Gastrocnemius medialis (tissue), 4 donors: ENCODE results near the gene ARID1B. TPM values are rescaled to one million over a fixed set of nuclear protein-coding genes. Genes with fewer than 3 reads are reported as not detected.

Experiments used
- ATAC-seq, 2 donors: fragments of 150-250 bp; one replicate each; pipeline ENCODE4 v1.9.1; 2016
- DNase-seq, 2 donors: peaks; one replicate each; pipeline ENCODE4 v3.0.0-alpha.2; 2019
- H3K27ac ChIP-seq, 4 donors: fragments of 200-600 bp; sonication (generic); 1 replicate in 1 of 4; 2 replicates in 3 of 4; pipeline ENCODE4 v1.5.1; 2016 to 2018; ENCODE audit warnings: mild to moderate bottlenecking in 2 of 4, moderate library complexity in 1 of 4
- H3K27me3 ChIP-seq, 3 donors: fragments of 200-600 bp; sonication (generic) in 2 of 3; 1 replicate in 1 of 3; 2 replicates in 2 of 3; pipeline versions ENCODE4 v1.5.1 to v1.6.0; 2016 to 2019; ENCODE audit warnings: mild to moderate bottlenecking in 1 of 3, moderate library complexity in 1 of 3
- H3K36me3 ChIP-seq, 2 donors: fragments of 200-600 bp; sonication (generic) in 1 of 2; one replicate each; pipeline ENCODE4 v1.5.1; 2017 to 2018
- H3K4me1 ChIP-seq, 2 donors: fragments of 200-600 bp; sonication (generic) in 1 of 2; one replicate each; pipeline ENCODE4 v1.5.1; 2016 to 2017; ENCODE audit warnings: mild to moderate bottlenecking in 2 of 2
- H3K4me3 ChIP-seq, 4 donors: fragments of 200-600 bp; sonication (generic) in 3 of 4; 1 replicate in 1 of 4; 2 replicates in 3 of 4; pipeline ENCODE4 v1.5.1; 2016 to 2019; ENCODE audit warnings: mild to moderate bottlenecking in 2 of 4
- H3K9me3 ChIP-seq, 3 donors: fragments of 200-600 bp; sonication (generic) in 2 of 3; 1 replicate in 1 of 3; 2 replicates in 2 of 3; pipeline ENCODE4 v1.5.1; 2016 to 2019
- CTCF ChIP-seq, 5 experiments: fragments of 450-650 bp in 3 of 5; fragments of 200-600 bp in 2 of 5; sonication (generic) in 2 of 5; IDR thresholded peaks in 4 of 5; conservative IDR thresholded peaks in 1 of 5; 1 replicate in 4 of 5; 2 replicates in 1 of 5; pipeline ENCODE4 v1.5.1; 2016 to 2019; ENCODE audit warnings: antibody characterized with exemption in 5 of 5, mild to moderate bottlenecking in 3 of 5, moderate library complexity in 3 of 5
- POLR2A ChIP-seq, 2 donors: fragments of 450-650 bp; IDR thresholded peaks; one replicate each; pipeline ENCODE4 v1.6.1; 2017; ENCODE audit warnings: antibody characterized with exemption in 2 of 2, mild to moderate bottlenecking in 2 of 2, moderate library complexity in 2 of 2
- in situ Hi-C, 4 donors: fragments of 200-750 bp; cut with MboI; loops; one replicate each; pipeline versions ENCODE4 v1.15.0 to v1.8.0; 2017; ENCODE audit warnings: low sequenced_read_pairs in 4 of 4
- intact Hi-C: fragments of 100-400 bp; cut with DNase I; formaldehyde crosslinking; loops from one replicate; pipeline ENCODE4 v1.15.1; 2023; ENCODE audit warnings: low total_unique reads
- total RNA-seq, 4 donors: library from RNA; depleted of rRNA; stranded (reverse); fragments of >200 nt; gene quantifications; one replicate each; pipeline versions ENCODE4 v1.1.0 to v1.2.3, GENCODE V29; 2016

ARID1B gene
- total RNA-seq, 4 donors from 2014 or later, result 54.9 to 75.3 (median 62.0) TPM

GRCh38 chr6:156735751-156736150 is 41.4 kb upstream of the ARID1B start:
- Histone ChIP-seq H3K36me3 (no peaks in the 10 kb centered on the region), H3K4me1 (no peaks in the 10 kb centered on the region), H3K27ac (no peak overlapping the region), H3K9me3 (peaks cover 0 to 8% (median 7%) of the 10 kb centered on the region in 3 donors), H3K27me3 (peaks cover 0 to 3% (median 0%) of the 10 kb centered on the region in 3 donors), H3K4me3 (no peak overlapping the region)
- DNase-seq (no peak), ATAC-seq (no peak)
- no peak for TF ChIP-seq POLR2A (IDR thresholded peaks at IDR 0.05)
- TF ChIP-seq CTCF (IDR thresholded peaks at IDR 0.05 in 4 of 5, conservative IDR thresholded peaks at IDR 0.05 in 1 of 5), result no peak
- intact Hi-C loops (no loop called here), in situ Hi-C loops (no loop called here)

- H3K4me3 ChIP-seq, result no peak overlapping the region
- no peak overlapping the region for H3K27ac ChIP-seq
- H3K9me3 ChIP-seq, result peaks cover 0 to 11% (median 8%) of the 10 kb centered on the region in 3 donors
- no peaks in the 10 kb centered on the region for H3K36me3 ChIP-seq
- DNase-seq (no peak), ATAC-seq (no peak)
- no peaks in the 10 kb centered on the region for H3K4me1 ChIP-seq
- peaks cover 0 to 4% (median 0%) of the 10 kb centered on the region in 3 donors for H3K27me3 ChIP-seq
- intact Hi-C loops (no loop called here), in situ Hi-C loops (no loop called here)
- TF ChIP-seq POLR2A (IDR thresholded peaks at IDR 0.05) (no peak), CTCF (IDR thresholded peaks at IDR 0.05 in 4 of 5, conservative IDR thresholded peaks at IDR 0.05 in 1 of 5) (no peak)
Observed at GRCh38 chr6:156740604-156741003, 36.6 kb upstream of the ARID1B start.

- H3K27me3 ChIP-seq, result peaks cover 0 to 4% (median 0%) of the 10 kb centered on the region in 3 donors
- H3K4me1 ChIP-seq, result no peaks in the 10 kb centered on the region
- no peaks in the 10 kb centered on the region for H3K36me3 ChIP-seq
- no peak for ATAC-seq
- no peak overlapping the region for H3K27ac ChIP-seq
- DNase-seq, result no peak
- TF ChIP-seq CTCF (IDR thresholded peaks at IDR 0.05 in 4 of 5, conservative IDR thresholded peaks at IDR 0.05 in 1 of 5) (no peak), POLR2A (IDR thresholded peaks at IDR 0.05) (no peak)
- H3K4me3 ChIP-seq, result no peak overlapping the region
- in situ Hi-C loops, result no loop called here
- intact Hi-C loops, result no loop called here
- peaks cover 0 to 11% (median 8%) of the 10 kb centered on the region in 3 donors for H3K9me3 ChIP-seq
Observed at GRCh38 chr6:156741287-156742073, 35.7 kb upstream of the ARID1B start.

- intact Hi-C loops, result no loop called here
Observed at GRCh38 chr6:156747715-156748114, 29.5 kb upstream of the ARID1B start.

More at GRCh38 chr6:156747715-156748114, 29.5 kb upstream of the ARID1B start:
- no peaks in the 10 kb centered on the region for H3K4me1 ChIP-seq
- ATAC-seq (no peak), DNase-seq (no peak)
- TF ChIP-seq CTCF (IDR thresholded peaks at IDR 0.05 in 4 of 5, conservative IDR thresholded peaks at IDR 0.05 in 1 of 5), result no peak
- no peak for TF ChIP-seq POLR2A (IDR thresholded peaks at IDR 0.05)
- no peaks in the 10 kb centered on the region for H3K9me3 ChIP-seq
- no peak overlapping the region for H3K4me3 ChIP-seq
- no peaks in the 10 kb centered on the region for H3K27me3 ChIP-seq
- in situ Hi-C loops, result no loop called here
- no peaks in the 10 kb centered on the region for H3K36me3 ChIP-seq
- H3K27ac ChIP-seq, result no peak overlapping the region
